ENCODE results near the gene DLGAP1. TPM values are rescaled to one million over a fixed set of nuclear protein-coding genes. Genes with fewer than 3 reads are reported as not detected.

The DLGAP1 gene
- total RNA-seq, 2 experiments from 2014 or later: not detected

- H3K4me3 Mint-ChIP-seq: no peak overlapping the region
- no peaks in the 10 kb centered on the region for H3K4me1 Mint-ChIP-seq
- no peak overlapping the region for H3K27ac Mint-ChIP-seq
- peaks cover 5% of the 10 kb centered on the region for H3K9me3 Mint-ChIP-seq
- POLR2A ChIA-PET: no interaction called here
- H3K27me3 Mint-ChIP-seq: peaks cover 3% of the 10 kb centered on the region
- H3K36me3 Mint-ChIP-seq: no peaks in the 10 kb centered on the region
- ATAC-seq (ENCODE audit: low read depth): no peak
- no peak for DNase-seq
Observed at GRCh38 chr18:3757361-3757760, 697.7 kb downstream of the DLGAP1 start.

GRCh38 chr18:3753106-3753505 is 702.0 kb downstream of the DLGAP1 start:
- H3K36me3 Mint-ChIP-seq: no peaks in the 10 kb centered on the region
- ATAC-seq (ENCODE audit: low read depth) (no peak), DNase-seq (no peak)
- POLR2A ChIA-PET: no interaction called here
- peaks cover 5% of the 10 kb centered on the region for H3K9me3 Mint-ChIP-seq
- no peak overlapping the region for H3K4me3 Mint-ChIP-seq
- no peaks in the 10 kb centered on the region for H3K4me1 Mint-ChIP-seq
- H3K27me3 Mint-ChIP-seq: no peaks in the 10 kb centered on the region
- no peak overlapping the region for H3K27ac Mint-ChIP-seq

- no peak overlapping the region for H3K4me3 Mint-ChIP-seq
- no peaks in the 10 kb centered on the region for H3K9me3 Mint-ChIP-seq
- H3K4me1 Mint-ChIP-seq: no peaks in the 10 kb centered on the region
- no peak for DNase-seq
- no peak for ATAC-seq (ENCODE audit: low read depth)
- H3K36me3 Mint-ChIP-seq: no peaks in the 10 kb centered on the region
- no peak overlapping the region for H3K27ac Mint-ChIP-seq
- POLR2A ChIA-PET: no interaction called here
- no peaks in the 10 kb centered on the region for H3K27me3 Mint-ChIP-seq
Observed at GRCh38 chr18:3748086-3748485, 707.0 kb downstream of the DLGAP1 start.

GRCh38 chr18:3747176-3747973 is 707.7 kb downstream of the DLGAP1 start:
- no peaks in the 10 kb centered on the region for H3K9me3 Mint-ChIP-seq
- ATAC-seq (ENCODE audit: low read depth) (no peak), DNase-seq (no peak)
- no peak overlapping the region for H3K27ac Mint-ChIP-seq
- no peak overlapping the region for H3K4me3 Mint-ChIP-seq
- POLR2A ChIA-PET: no interaction called here
- no peaks in the 10 kb centered on the region for H3K36me3 Mint-ChIP-seq
- H3K27me3 Mint-ChIP-seq: no peaks in the 10 kb centered on the region
- no peaks in the 10 kb centered on the region for H3K4me1 Mint-ChIP-seq

GRCh38 chr18:3742541-3742940 is 712.6 kb downstream of the DLGAP1 start:
- ATAC-seq (ENCODE audit: low read depth): no peak
- Mint-ChIP-seq H3K9me3 (peaks cover 8% of the 10 kb centered on the region), H3K27ac (no peak overlapping the region), H3K4me1 (peaks cover 2% of the 10 kb centered on the region), H3K27me3 (no peaks in the 10 kb centered on the region), H3K4me3 (no peak overlapping the region), H3K36me3 (peaks cover 4% of the 10 kb centered on the region)
- no peak for DNase-seq
- POLR2A ChIA-PET: no interaction called here

GRCh38 chr18:3741333-3741732 is 713.8 kb downstream of the DLGAP1 start:
- H3K27me3 Mint-ChIP-seq: peaks cover 2% of the 10 kb centered on the region
- ATAC-seq (ENCODE audit: low read depth): no peak
- H3K4me1 Mint-ChIP-seq: peaks cover 2% of the 10 kb centered on the region
- no peak overlapping the region for H3K27ac Mint-ChIP-seq
- peaks cover 8% of the 10 kb centered on the region for H3K9me3 Mint-ChIP-seq
- no peak overlapping the region for H3K4me3 Mint-ChIP-seq
- POLR2A ChIA-PET: no interaction called here
- DNase-seq: no peak
- peaks cover 4% of the 10 kb centered on the region for H3K36me3 Mint-ChIP-seq

- DNase-seq (no peak), ATAC-seq (ENCODE audit: low read depth) (no peak)
- H3K27ac Mint-ChIP-seq: no peak overlapping the region
- no peak overlapping the region for H3K4me3 Mint-ChIP-seq
- POLR2A ChIA-PET: no interaction called here
- no peaks in the 10 kb centered on the region for H3K4me1 Mint-ChIP-seq
- no peaks in the 10 kb centered on the region for H3K36me3 Mint-ChIP-seq
- peaks cover 11% of the 10 kb centered on the region for H3K27me3 Mint-ChIP-seq
- H3K9me3 Mint-ChIP-seq: no peaks in the 10 kb centered on the region
Observed at GRCh38 chr18:3728704-3729437, 726.2 kb downstream of the DLGAP1 start.

- no peak for DNase-seq
- POLR2A ChIA-PET: no interaction called here
- Mint-ChIP-seq H3K4me3 (no peak overlapping the region), H3K9me3 (no peaks in the 10 kb centered on the region), H3K36me3 (no peaks in the 10 kb centered on the region), H3K4me1 (no peaks in the 10 kb centered on the region), H3K27ac (no peak overlapping the region), H3K27me3 (peaks cover 15% of the 10 kb centered on the region)
- ATAC-seq (ENCODE audit: low read depth): no peak
Observed at GRCh38 chr18:3727274-3727673, 727.8 kb downstream of the DLGAP1 start.

- Mint-ChIP-seq H3K27ac (no peak overlapping the region), H3K4me3 (no peak overlapping the region), H3K4me1 (no peaks in the 10 kb centered on the region), H3K27me3 (peaks cover 14% of the 10 kb centered on the region), H3K9me3 (no peaks in the 10 kb centered on the region), H3K36me3 (no peaks in the 10 kb centered on the region)
- DNase-seq (no peak), ATAC-seq (ENCODE audit: low read depth) (no peak)
- POLR2A ChIA-PET: no interaction called here
Observed at GRCh38 chr18:3726238-3726951, 728.7 kb downstream of the DLGAP1 start.

GRCh38 chr18:3725115-3725514 is 730.0 kb downstream of the DLGAP1 start:
- Mint-ChIP-seq H3K27ac (no peak overlapping the region), H3K9me3 (no peaks in the 10 kb centered on the region), H3K36me3 (no peaks in the 10 kb centered on the region), H3K27me3 (peaks cover 14% of the 10 kb centered on the region), H3K4me1 (no peaks in the 10 kb centered on the region), H3K4me3 (no peak overlapping the region)
- DNase-seq (no peak), ATAC-seq (ENCODE audit: low read depth) (no peak)
- POLR2A ChIA-PET: no interaction called here

- Mint-ChIP-seq H3K9me3 (no peaks in the 10 kb centered on the region), H3K27ac (no peak overlapping the region), H3K36me3 (no peaks in the 10 kb centered on the region), H3K4me1 (no peaks in the 10 kb centered on the region), H3K4me3 (no peak overlapping the region), H3K27me3 (peaks cover 14% of the 10 kb centered on the region)
- no peak for DNase-seq
- POLR2A ChIA-PET: no interaction called here
- no peak for ATAC-seq (ENCODE audit: low read depth)
Observed at GRCh38 chr18:3723554-3723953, 731.6 kb downstream of the DLGAP1 start.

- Mint-ChIP-seq H3K4me1 (no peaks in the 10 kb centered on the region), H3K4me3 (no peak overlapping the region), H3K9me3 (no peaks in the 10 kb centered on the region), H3K27me3 (peaks cover 14% of the 10 kb centered on the region), H3K36me3 (no peaks in the 10 kb centered on the region), H3K27ac (no peak overlapping the region)
- DNase-seq: no peak
- ATAC-seq (ENCODE audit: low read depth): no peak
- POLR2A ChIA-PET: no interaction called here
Observed at GRCh38 chr18:3722649-3723433, 732.3 kb downstream of the DLGAP1 start.
